HG03159 (cell line): ENCODE results near the gene ANKS6.

Experiments used
- ATAC-seq: cut with Tn5 transposase; IDR thresholded peaks from one replicate; pipeline ENCODE4 v1.9.1; 2021; ENCODE audit warnings: mild to moderate bottlenecking, moderate library complexity; ENCODE audit not compliant: unreplicated experiment

The ANKS6 gene

DNA sequence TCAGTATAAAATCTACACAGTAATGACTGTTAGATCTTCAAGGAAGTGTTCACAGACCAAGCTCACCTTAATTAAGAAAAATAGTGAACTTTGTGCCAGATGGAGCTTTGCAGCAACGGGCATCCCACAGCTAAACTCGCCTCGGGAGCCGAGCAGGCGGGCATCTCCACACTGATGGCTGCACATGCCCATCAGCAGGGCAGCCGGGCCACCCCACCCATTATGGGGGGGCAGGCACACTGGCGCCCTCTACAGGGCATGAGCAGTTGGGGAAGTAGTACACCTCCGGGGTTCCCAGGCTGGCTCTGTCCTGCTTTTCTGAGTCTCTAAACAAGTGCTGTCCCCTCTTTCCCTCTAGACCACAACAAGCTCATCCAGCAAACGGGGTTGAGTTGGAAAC, 21.6 kb downstream of the ANKS6 start:
- ATAC-seq: no peak

DNA sequence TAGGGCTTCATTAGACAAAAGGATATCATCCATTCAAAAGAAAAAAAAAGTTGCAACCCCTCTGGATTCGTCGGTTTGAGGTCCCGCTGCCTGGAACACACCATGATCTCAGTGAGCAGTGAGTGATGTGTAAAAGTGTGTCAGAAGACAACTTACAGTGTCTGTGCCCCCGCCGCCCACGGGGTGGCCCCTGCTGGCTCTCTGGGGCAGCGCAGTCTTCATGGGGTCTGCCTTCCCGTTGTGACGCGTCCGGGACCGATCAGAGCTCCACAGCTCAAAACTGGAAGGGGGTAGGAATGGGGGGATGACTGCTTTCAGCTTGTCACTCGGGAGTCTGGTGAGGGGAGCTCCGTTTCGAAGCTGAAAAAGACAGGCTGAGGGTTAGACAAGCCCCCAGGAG, 22.6 kb downstream of the ANKS6 start:
- no peak for ATAC-seq

DNA sequence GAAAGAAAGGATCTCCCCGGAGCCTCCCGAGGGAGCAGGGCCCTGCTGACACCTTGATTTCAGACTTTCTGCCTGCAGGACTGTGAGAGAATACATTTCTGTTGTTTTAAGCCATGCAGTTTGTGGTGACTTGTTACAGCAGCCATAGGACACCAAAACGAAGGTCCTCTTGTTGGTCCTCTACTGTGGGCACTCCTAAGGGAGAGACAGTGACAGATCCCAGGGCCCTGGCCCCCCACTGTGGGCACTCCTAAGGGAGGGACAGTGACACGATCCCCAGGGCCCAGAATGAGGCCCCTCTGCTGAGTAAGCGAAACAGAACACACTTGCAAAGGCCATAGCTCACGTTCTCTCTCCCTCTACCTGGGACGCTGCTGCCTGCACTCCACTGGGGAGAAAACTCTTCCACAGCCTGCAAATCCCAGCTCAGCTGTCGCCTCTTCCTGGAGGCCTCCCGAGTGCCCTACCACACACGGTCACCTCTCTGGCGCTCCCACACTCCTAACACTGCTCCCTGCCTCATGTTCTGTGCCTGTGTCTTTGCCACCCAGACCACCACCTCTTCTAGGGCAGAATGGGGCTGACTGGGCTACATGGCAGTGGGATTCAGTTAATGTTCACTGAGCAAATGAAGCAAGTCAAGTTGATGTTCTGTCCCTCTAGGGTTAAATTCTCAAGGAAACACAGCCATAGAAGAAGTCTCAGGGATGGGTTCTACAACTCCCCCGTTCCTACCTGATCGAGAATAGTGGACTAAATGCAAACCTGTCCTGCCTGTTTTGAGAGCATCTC, 23.8 kb downstream of the ANKS6 start:
- no peak for ATAC-seq

DNA sequence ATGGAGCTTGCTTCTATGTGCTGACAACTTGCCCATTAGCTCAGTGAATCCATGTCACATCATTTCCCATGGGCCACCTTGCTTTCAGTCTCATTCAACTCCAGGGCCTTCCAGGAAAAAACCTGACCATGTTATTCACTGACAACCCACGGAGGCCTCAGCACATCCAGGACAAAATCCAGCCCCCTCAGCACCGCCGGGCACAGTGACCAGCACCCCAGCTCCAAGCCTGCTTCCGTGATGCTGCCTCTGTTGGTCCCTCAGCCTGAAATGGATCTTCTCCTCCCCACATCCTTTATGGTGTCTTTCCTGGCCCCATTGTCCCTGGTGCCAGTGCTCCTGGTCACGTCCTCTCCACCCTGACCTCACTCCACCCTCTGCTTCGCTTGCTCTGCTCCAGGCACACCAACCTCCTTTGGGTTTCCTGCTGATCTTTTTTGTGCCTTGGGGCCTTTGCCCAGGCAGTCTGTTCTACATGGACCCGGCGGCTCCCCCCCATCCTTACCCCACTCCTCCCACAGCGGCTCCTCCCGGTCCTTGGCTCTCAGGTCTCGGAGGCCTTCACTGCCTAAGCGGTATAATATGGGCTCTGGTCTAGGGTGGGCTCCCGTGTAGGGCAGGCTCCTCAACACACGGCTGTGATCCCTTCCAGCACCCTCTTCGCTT, 25.0 kb downstream of the ANKS6 start:
- ATAC-seq: no peak

DNA sequence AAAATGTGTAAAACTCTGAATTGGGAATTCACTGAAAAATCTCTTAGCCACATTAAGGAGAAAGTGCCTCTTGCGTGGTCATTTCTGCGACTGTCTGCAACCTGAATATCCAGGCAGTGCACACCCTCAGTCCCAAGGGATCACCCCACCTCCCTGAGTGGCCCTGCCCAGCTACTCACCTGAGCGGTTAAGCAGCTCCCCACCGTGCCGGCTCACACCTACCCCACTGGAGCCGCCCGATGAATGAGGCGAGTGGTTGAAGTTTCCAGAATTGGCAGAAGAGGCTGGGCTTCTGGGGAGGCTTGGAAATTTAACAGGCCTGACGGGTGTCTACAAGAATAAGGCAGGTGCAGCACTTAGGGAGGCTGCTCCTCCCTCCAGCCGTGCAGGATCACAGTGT, 25.6 kb downstream of the ANKS6 start:
- ATAC-seq: no peak

DNA sequence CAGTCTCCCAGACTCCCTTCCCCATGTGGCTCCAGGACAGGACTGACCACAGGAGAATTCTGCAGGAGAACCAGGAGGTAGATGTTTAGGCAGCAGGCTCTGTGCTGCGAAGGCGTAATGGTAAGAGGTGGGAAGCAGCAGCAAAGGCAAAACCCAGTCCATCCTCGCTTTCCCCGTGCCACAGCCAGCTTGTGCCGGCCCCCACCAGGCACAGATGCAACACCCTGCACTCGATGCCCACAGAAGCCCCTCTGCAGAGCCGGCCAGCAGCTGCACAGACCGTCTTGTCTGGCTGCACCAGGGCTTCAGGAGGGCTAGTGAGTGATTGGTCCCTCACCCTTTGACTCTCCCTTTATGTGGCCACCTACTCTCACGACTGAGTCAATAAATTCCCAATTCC, 28.0 kb downstream of the ANKS6 start:
- ATAC-seq: no peak

DNA sequence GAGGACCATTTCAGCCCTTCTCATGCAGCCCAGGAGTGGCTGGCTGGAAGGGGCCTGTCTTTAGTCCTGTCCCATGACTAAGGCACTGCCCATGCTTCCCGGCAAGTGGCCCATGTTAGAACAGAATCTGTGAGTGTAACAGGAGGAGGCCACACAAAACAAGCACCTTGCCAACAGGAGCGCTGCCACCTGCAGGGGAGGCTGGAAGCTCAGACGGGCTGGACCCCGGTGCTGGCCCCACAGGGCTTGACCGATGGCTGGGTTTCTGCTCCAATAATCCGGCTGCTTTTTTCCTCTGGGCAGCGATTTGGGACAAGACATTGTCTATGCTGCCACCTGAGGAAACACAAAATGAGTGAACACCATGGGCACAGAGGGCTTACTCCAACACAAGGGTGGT, 28.4 kb downstream of the ANKS6 start:
- ATAC-seq: no peak

DNA sequence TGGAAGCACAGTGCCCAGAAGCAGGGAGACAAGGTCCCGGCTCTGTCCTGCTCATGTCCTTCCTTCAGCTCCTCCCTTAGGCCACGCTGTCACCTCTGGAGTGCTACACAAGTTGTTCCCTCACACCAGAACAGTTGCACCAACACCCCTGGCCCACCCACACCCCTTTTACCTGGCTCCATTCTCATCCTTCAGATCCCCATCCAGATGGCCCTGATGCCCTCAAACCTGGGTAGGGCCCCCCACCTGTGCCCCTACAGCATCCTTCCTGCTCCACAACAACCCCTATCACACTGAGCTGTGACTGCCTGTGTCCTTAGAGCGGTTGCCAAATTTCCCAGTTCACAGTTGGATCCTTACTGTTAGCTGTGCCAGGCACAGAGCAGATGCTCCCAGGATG, 29.2 kb downstream of the ANKS6 start:
- no peak for ATAC-seq

DNA sequence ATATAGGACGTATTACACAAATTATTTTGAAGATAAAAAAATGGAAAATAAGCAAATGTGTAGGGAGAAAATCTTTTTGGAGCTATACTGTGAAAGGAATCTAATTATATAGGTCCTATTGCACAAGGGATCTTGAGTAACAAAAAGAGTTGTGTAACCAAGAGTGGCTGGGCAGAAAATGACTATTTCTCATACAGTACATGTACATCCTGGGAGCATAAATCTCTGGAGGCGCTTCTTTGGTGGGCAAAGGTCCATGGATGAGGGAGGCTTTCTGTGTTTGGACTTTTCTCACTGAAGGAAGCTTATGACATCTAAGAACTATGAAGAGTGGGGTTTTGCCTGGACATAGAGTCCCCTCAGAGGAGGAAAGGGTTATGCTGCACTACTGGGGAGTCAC, 29.8 kb downstream of the ANKS6 start:
- ATAC-seq: no peak

DNA sequence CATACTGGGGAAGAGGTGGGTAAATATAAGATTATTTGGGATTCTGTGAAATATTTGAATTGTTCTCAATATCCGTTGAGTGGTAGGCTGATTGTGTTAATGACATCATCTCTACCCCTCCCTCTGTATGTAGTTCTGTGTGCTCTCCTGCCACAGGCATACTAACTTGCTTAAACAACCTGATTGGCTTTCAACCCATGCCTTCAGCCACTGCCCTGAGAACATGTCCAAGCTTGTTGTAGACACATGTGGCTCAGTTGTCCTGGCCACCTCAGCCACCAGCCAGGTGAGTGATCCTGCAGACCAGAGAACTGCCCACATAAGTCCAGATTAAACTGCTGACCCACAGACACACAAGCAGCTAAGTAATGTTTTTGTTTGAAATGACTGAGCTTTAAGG, 31.1 kb downstream of the ANKS6 start:
- no peak for ATAC-seq

DNA sequence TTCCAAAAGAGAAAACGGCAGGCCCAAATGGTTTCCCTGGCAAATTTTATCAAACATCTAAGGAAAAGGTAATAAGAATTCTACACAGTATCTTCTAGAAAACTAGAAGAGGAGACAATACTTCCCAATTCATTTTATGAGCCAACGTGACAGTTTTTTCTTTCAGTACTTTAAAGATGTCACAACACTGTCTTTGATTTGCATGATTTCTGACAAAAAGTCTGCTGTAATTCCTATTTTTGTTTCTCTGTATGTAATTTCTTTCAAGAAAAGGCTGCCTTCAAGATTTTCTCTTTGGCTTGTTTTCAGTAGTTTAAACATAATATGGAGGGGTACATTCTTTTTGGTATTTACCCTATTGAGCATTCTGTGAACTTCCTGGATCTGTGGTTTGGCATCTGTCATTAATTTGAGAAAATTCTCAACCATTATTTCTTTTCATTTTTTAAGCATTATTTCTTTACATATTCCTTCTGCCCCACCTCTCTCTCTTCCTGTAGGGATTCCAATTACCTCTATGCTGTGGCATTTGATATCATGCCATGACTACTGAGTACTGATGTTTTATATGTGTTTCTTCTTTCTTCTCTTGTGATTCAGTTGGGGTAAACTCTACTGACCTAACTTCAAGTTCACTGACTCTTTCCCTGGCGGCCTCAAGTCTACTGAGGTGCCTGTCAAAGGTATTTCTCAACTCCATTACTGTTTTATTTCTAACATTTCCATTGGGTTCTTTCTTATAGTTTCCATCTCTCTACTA, 32.2 kb downstream of the ANKS6 start:
- ATAC-seq: no peak

DNA sequence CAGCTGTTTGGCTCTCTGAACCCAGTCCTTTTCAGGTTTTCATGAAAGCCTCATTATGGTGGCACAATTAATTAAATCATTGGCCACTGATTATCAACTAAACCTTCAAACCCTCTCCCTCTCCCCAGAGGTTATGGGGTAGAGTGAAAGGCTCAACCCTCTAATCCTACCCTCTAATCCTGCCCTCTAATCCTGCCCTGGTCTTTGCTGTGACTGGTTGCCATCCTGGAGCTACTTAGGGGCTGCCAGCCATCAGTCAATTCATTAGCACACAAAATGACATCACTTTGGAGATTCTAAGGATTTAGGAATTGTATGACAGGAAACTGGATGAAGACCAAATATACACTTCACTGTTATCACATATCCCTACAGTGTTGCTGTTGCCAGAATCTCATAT, 36.1 kb downstream of the ANKS6 start:
- ATAC-seq: no peak

DNA sequence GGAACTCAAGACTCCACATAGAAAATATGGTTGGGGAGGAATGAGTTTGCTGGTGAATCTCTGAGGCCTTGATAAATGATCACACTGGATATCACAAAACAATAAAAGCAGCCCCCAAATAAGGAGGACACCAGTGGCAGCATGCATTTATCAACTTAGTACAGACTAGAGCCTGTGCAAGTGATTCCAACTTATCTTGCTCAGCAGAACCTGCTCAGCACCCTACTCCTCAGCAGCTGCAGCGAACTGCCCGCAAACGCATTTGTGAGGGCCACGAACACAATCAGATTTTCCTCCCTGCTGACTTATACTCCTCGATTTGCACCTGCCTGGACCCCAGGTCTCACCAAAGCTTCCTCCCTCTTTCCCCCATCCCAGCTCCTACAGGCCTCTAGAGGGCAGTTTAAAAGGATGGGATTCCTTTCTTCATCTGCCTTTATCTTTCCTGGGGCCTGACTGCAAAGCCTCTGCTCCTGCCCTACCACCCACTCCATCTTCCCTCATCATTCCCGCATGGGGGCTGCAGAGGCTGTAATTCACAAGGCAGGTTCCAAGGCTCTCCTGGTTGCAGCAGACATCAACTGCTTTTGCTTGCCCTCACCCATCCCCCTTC, 41.2 kb downstream of the ANKS6 start:
- ATAC-seq: no peak

DNA sequence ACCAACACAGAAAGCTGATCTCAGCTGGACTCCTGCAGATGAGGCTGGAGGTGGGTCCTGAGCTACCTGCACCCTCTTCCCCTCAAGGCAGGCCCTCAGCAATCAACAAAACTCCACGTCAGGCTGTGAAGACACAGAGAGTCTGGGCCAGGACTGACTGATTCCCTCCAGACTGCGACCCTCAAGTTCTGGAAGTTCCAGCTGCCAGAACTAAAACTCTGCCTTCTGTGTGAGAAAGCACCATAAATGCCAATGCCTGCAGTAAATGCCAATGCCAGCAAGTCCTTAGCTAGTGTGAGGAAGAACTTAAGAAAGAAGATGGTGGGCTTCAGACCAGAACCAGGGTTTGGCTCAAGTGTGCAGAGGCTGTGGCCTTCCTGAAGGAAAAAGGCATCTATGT, 45.1 kb downstream of the ANKS6 start:
- ATAC-seq: no peak

DNA sequence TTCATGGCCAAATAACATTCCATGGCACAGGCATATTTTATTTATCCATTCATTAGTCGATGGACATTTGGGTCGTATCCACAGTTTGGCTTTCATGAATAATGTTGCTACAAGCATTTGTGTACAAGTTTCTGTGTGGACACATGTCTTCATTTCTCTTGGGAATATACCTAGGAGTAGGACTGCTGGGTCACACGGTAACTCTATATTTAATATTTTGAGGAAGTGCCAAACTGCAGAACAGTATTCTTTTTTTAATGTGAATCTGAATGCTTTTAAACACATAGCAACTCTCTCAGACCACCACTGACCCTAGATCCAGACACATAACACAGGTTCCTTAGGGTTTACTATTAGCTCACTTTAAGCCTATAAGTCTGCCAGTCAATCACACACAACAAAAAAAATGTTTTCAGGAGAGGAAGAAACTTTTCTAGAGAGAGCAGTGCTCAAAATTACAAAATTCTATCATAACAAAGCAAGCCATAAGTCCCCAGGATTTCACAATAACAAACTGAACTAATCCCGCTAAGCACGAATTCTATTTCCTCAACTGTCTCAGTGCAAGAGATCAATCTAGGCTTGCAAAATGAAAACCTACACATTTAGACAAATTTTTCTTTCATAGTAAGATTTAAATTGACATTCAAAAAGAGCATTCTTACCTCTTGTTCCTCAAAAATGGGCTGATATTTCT, 45.8 kb downstream of the ANKS6 start:
- ATAC-seq: no peak

DNA sequence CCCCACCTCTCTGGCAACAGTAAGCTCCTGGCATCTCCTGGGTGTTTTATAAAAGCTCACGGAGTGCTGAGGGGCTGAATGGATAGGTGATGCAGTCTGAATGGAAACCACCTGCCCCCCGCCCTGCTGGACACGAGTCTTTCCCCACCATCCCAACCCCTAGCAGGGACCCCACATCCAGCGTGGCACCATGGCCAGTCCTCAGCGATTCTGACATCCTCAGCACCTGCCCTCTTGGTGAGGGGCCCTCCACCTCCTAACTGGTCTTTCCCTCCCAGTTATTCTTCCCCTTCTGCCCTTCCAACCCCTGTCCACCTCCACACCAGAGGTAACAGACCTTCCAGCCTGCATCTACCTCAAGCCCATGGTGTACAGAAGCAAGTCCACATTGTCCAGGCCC, 48.9 kb downstream of the ANKS6 start:
- ATAC-seq: no peak

DNA sequence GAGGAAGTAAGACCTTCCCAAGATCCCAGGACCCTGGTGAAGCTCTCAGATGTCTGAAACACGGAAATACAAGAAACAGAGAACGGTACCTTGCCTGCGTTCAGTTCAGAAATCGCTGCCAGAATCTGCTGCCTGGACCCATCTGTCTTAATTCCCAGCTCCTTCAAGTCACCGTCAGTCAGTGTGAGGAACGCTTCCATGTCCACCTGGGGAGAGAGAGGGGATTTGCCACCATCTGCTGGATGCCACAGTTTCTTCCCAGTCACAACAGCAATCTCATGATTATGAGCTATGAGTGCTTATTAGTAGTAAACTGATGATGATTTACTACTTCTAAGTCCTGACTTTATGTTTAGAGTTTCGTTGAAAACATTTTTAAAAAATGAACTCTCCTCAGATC, 50.9 kb downstream of the ANKS6 start:
- no peak for ATAC-seq

DNA sequence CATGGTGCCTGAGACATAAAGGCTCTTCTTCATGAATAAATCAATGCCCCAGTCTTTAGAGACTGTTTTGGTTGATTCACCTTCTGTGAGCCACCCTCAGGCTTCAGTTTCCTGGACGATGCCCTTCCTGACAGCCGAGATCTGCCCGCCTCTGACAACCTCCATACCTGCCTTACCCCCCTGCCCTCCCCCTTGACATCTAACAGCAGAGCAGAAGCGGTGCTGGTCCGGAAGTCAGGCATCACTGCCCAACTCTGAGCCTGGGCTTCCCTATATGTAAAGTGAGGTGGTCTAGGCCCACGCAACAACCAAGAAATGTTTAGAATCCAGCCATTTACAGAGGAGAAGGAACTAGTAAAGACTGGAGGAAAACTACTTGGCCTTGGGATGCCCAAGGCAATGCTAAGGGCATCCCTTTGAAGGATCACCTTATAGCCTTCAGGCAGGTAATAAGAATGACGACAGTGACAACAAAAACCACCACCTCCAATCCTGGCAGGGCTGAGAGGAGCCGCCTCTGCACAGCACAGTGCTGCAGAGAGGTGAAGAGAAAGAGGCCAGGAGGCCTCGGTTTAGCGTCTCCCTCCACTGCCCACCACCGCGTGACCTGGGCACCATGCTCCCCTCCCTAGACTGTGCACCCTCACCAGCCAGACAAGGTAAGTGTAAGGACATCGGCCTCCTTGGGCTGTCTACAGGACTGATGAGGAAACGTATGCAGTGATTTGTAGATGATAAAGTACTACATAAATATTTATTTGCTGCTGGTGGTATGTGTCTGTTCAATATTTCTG, 52.3 kb downstream of the ANKS6 start:
- no peak for ATAC-seq

DNA sequence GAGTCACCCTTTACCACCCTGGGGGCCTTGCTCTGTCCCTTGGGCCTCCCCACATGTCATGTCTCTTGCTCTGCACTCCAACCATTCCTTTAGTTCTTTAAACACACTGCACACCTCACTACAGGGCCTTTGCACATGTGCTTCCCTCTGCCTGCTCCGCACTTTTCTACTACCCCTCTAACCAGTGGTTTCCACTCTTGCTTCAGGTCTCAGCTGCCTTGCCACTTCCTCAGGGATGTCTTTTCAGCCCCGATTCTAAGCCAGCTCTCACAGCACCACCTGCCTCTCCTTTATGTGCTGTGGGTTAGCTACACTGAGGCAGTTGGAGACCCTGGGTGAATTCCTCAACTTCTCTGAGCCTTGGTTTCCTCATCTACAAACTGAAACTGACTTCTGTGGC, 53.0 kb downstream of the ANKS6 start:
- no peak for ATAC-seq
